ENCODE results near the gene IQSEC1. TPM values are rescaled to one million over a fixed set of nuclear protein-coding genes. Genes with fewer than 3 reads are reported as not detected.

The IQSEC1 gene
- polyA plus RNA-seq, 2 of the 4 experiments (the other 2 are of a cell fraction): 3.7 to 10.7 TPM

DNA sequence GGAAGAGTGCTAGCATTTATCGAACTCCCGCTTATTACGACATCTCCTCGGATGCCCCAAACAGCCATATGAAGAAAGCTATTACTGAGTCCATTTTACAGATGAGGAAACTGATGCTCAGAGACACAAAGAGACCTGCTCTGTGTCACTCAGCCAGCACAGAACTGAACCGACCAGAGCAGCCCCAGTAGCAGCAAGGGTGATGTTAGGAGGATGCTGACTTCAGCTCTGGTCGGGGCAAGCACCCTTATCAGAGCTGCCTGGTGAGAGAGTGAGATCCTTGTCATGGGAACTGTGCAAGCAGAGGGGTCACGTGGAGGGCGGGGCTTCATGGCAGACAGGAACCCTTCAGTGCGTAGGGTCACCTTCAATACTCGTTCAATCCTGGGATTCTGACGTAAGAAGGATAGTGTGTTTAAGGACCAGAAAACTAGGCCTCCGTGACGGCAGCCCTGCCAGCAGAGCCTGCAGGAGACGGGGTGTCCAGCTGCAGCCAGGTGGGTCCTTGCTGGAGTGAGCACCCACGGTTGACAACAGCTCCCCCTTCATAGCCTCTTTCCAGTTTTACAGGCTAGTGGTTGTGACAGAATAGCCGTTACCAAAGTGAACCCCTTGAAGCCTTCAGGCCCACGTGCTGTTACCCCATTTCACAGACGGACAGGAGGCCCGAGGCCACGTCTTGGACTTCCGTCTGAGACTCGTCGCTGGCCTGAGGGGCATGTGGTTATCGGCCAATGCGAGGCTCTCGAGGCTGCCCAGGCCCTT lies 12.0 kb upstream of the IQSEC1 start:
- Histone ChIP-seq H3K9me3 (no peaks in the 10 kb centered on the region), H3K27ac (no peak overlapping the region), H3K4me3 (no peak overlapping the region), H3K4me1 (no peaks in the 10 kb centered on the region), H3K4me2 (no peak overlapping the region)
- CTCF ChIA-PET: interaction anchor here (0.8 kb wide), 1 partner anchor 367 kb away, joined by 3 read pairs; no protein-coding TSS in a partner anchor
- DNase-seq (ENCODE audit: low read depth in 1 of 2, low spot score in 1 of 2) (no peak), FAIRE-seq (no peak), ATAC-seq (no peak)
- TF ChIP-seq CBX8 (IDR thresholded peaks at IDR 0.05) (no peak), JUN (IDR thresholded peaks at IDR 0.05) (no peak), HEYL (CRISPR knock-in tag; IDR thresholded peaks at IDR 0.05) (no peak), ZSCAN20 (CRISPR knock-in tag; IDR thresholded peaks at IDR 0.05) (no peak), CHD2 (IDR thresholded peaks at IDR 0.05; ENCODE audit: low read length, partially characterized antibody) (no peak), CHD4 (IDR thresholded peaks at IDR 0.05; ENCODE audit: borderline replicate concordance) (no peak), RNF2 (IDR thresholded peaks at IDR 0.05; ENCODE audit: borderline replicate concordance, low read depth) (no peak), NPAS2 (CRISPR knock-in tag; IDR thresholded peaks at IDR 0.05; ENCODE audit: borderline replicate concordance) (no peak), CEBPB (IDR thresholded peaks at IDR 0.05) (no peak), EHF (CRISPR knock-in tag; IDR thresholded peaks at IDR 0.05) (no peak)
- TF ChIP-seq, protein P1, sequence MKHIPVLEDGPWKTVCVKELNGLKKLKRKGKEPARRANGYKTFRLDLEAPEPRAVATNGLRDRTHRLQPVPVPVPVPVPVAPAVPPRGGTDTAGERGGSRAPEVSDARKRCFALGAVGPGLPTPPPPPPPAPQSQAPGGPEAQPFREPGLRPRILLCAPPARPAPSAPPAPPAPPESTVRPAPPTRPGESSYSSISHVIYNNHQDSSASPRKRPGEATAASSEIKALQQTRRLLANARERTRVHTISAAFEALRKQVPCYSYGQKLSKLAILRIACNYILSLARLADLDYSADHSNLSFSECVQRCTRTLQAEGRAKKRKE (CRISPR knock-in tag; IDR thresholded peaks at IDR 0.05; ENCODE audit: low read depth): no peak
- TF ChIP-seq, protein P2, sequence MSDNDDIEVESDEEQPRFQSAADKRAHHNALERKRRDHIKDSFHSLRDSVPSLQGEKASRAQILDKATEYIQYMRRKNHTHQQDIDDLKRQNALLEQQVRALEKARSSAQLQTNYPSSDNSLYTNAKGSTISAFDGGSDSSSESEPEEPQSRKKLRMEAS (IDR thresholded peaks at IDR 0.05): no peak
- WGBS (ENCODE audit: missing lambda C conversion rate): 88% methylated on average over 26 of the region's 26 CpGs
- POLR2A ChIA-PET: no interaction called here

DNA sequence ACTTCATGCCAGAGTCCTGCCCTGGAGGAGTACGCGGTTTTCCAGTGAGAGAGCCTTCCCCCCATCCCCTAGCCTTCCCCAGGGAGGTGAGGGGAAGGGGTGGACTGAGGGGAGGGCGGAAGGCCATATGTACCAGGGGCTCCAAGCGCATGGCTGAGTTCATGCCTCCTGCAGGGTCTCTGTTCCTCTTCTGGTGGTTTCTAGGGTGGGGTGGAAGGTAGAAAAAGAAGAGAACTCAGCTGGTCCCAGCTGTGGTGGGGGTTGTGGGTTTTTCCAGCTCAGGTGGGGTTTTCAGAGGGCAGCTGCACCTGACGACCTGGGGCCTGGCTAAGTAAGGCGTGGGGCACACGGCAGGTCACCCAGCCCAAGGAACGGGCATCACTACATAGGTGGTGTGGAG lies 10.7 kb upstream of the IQSEC1 start:
- no peaks in the 10 kb centered on the region for H3K9me3 ChIP-seq
- H3K4me2 ChIP-seq: no peak overlapping the region
- no peak overlapping the region for H3K27ac ChIP-seq
- DNase-seq (ENCODE audit: low read depth in 1 of 2, low spot score in 1 of 2): no peak
- FAIRE-seq: no peak
- no peak overlapping the region for H3K4me3 ChIP-seq
- no peaks in the 10 kb centered on the region for H3K4me1 ChIP-seq
- ChIA-PET POLR2A (no interaction called here), CTCF (interaction anchor here (0.5 to 4.3 kb wide), 6 partner anchors 9 to 199 kb away, joined by 3 to 52 read pairs (median 3); no protein-coding TSS in a partner anchor)
- WGBS (ENCODE audit: missing lambda C conversion rate): 69% methylated on average over 6 of the region's 8 CpGs
- ATAC-seq: no peak
- TF ChIP-seq, protein P1 (CRISPR knock-in tag; IDR thresholded peaks at IDR 0.05; ENCODE audit: low read depth): no peak
- TF ChIP-seq RAD21 (conservative IDR thresholded peaks at IDR 0.05 in 1 of 2, IDR thresholded peaks at IDR 0.05 in 1 of 2): no peak

DNA sequence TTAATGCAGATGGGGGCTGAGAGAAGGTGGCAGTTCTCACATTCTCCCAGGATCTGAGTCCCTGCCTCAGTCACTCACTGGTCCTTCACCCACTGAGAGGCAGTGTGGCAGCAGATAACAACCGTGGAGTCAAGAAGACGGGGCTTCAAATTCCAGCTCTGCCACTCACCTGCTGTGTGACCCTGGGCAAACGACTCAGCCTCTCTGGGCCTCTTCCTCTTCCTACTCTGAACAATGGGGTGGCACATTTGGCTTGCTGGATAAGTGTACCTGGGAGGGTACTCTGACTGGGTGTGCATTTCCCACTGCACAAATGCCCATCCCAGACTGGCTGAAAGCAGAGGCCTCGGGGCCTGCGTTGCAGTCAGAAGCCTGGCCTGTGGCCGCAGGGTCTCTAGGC lies 10.0 kb upstream of the IQSEC1 start:
- H3K4me1 ChIP-seq: no peaks in the 10 kb centered on the region
- FAIRE-seq: no peak
- DNase-seq (ENCODE audit: low read depth in 1 of 2, low spot score in 1 of 2): no peak
- CTCF ChIA-PET: interaction anchor here (0.6 to 4.3 kb wide), 5 partner anchors 9 to 432 kb away, joined by 3 to 52 read pairs (median 4); no protein-coding TSS in a partner anchor
- TF ChIP-seq POLR2A (IDR thresholded peaks at IDR 0.05; ENCODE audit: low read length) (no peak), NR3C1 (IDR thresholded peaks at IDR 0.05) (no peak), RNF2 (IDR thresholded peaks at IDR 0.05; ENCODE audit: borderline replicate concordance, low read depth) (no peak), RAD21 (conservative IDR thresholded peaks at IDR 0.05 in 1 of 2, IDR thresholded peaks at IDR 0.05 in 1 of 2) (no peak), CHD2 (IDR thresholded peaks at IDR 0.05; ENCODE audit: low read length, partially characterized antibody) (no peak), ZFP36 (IDR thresholded peaks at IDR 0.05; ENCODE audit: borderline replicate concordance, partially characterized antibody) (peak; percentile 27), JUN (IDR thresholded peaks at IDR 0.05) (no peak)
- TF ChIP-seq, protein P1 (CRISPR knock-in tag; IDR thresholded peaks at IDR 0.05; ENCODE audit: low read depth): no peak
- TF ChIP-seq, protein P3, sequence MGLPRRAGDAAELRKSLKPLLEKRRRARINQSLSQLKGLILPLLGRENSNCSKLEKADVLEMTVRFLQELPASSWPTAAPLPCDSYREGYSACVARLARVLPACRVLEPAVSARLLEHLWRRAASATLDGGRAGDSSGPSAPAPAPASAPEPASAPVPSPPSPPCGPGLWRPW (IDR thresholded peaks at IDR 0.05): no peak
- no peak overlapping the region for H3K4me3 ChIP-seq
- H3K9me3 ChIP-seq: no peaks in the 10 kb centered on the region
- POLR2A ChIA-PET: no interaction called here
- H3K4me2 ChIP-seq: no peak overlapping the region
- ATAC-seq: no peak
- H3K27ac ChIP-seq: no peak overlapping the region
- WGBS (ENCODE audit: missing lambda C conversion rate): 70% methylated on average over 5 of the region's 6 CpGs

Measured in A549 (cell line).